HUES48 (cell line): ENCODE measurements around the gene TMEM244.
"Not testable (repeated sequence)": the region's sequence is repeated elsewhere in the genome, so short reads cannot be mapped to it uniquely, and the experiment has no call there.

ENCODE experiments used
- H3K27ac ChIP-seq: one replicate; pipeline ENCODE4 v1.7.0; 2013; ENCODE audit warnings: low read depth, low read length, inconsistent platforms
- H3K27me3 ChIP-seq: 2 replicates; pipeline ENCODE4 v1.6.1; 2013; ENCODE audit warnings: mild to moderate bottlenecking, low read length; ENCODE audit not compliant: control insufficient read depth, insufficient read depth
- H3K36me3 ChIP-seq: 2 replicates; pipeline ENCODE4 v1.6.1; 2013; ENCODE audit warnings: low read length; ENCODE audit not compliant: control insufficient read depth, insufficient read depth
- H3K4me1 ChIP-seq: 2 replicates; pipeline ENCODE4 v1.6.1; 2013; ENCODE audit warnings: mild to moderate bottlenecking, low read length; ENCODE audit not compliant: control insufficient read depth, insufficient read depth
- H3K4me3 ChIP-seq: 2 replicates; pipeline ENCODE4 v1.5.1; 2013; ENCODE audit warnings: mild to moderate bottlenecking, low read depth, low read length
- H3K9ac ChIP-seq: 2 replicates; pipeline ENCODE4 v1.6.1; 2013; ENCODE audit warnings: mild to moderate bottlenecking, low read depth, low read length, moderate library complexity
- H3K9me3 ChIP-seq: 2 replicates; pipeline ENCODE4 v1.6.1; 2013; ENCODE audit warnings: low read length; ENCODE audit not compliant: control insufficient read depth, insufficient read depth

Gene TMEM244

DNA sequence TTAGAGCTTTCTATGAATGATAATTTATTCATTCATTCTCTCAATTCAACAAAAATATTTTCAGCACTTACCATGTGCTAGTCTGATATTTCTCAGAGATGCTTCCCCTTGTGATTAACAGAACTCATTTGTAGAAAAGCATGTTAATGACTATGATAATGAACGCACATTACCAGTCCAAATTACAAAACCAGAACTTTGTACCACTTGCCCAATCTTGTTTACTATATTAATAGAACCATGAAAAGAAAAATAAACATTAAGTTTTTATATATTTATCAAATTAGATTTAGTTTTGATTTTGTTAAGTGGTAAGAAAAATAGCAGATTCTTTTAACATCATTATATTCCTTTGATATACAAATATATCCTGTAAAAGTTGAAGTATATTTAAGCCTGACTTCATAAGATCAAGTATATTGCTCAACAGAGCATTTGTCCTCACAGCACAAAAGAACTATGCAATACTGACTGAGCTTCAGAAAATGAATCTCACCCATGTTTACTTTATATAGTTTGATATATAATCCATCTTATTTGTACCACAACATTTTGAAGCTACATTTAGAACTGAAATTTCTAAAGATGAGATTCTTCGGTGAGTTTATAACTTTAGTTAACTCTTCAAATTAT, 48.9 kb downstream of the TMEM244 start:
- no peaks in the 10 kb centered on the region for H3K27me3 ChIP-seq
- no peak overlapping the region for H3K9ac ChIP-seq
- no peaks in the 10 kb centered on the region for H3K9me3 ChIP-seq
- H3K36me3 ChIP-seq = no peaks in the 10 kb centered on the region
- no peak overlapping the region for H3K4me3 ChIP-seq
- no peak overlapping the region for H3K27ac ChIP-seq
- no peaks in the 10 kb centered on the region for H3K4me1 ChIP-seq

DNA sequence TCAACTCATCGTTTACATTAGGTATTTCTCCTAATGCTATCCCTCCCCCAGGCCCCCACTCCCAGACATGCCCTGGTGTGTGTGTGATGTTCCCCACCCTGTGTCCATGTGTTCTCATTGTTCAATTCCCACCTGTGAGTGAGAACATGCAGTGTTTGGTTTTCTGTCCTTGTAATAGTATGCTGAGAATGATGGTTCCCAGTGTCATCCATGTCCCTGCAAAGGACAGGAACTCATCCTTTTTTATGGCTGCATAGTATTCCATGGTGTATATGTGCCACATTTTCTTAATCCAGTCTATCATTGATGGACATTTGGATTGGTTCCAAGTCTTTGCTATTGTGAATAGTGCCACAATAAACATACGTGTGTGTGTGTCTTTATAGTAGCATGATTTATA, 54.0 kb downstream of the TMEM244 start:
- H3K4me1 ChIP-seq, H3K9me3 ChIP-seq, H3K9ac ChIP-seq, H3K4me3 ChIP-seq, H3K27me3 ChIP-seq, H3K27ac ChIP-seq, H3K36me3 ChIP-seq: not testable (repeated sequence)

DNA sequence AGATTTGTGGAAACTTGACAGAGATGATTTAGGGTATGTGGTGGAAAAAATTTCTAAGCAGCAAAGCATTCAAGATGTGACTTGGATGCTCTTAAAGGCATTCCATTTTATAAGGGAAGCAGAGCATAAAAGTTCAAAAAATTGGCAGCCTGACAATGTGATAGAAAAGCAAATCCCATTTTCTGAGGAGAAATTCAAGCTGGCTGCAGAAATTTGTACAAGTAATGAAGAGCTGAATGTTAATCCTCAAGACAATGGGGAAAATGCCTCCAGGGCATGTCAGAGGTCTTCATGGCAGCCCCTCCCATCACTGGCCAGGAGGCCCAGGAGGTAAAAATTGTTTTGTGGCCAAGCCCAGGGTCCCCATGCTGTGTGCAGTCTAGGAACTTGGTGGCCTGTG, 58.2 kb downstream of the TMEM244 start:
- H3K4me3 ChIP-seq, H3K27ac ChIP-seq: not testable (repeated sequence)

DNA sequence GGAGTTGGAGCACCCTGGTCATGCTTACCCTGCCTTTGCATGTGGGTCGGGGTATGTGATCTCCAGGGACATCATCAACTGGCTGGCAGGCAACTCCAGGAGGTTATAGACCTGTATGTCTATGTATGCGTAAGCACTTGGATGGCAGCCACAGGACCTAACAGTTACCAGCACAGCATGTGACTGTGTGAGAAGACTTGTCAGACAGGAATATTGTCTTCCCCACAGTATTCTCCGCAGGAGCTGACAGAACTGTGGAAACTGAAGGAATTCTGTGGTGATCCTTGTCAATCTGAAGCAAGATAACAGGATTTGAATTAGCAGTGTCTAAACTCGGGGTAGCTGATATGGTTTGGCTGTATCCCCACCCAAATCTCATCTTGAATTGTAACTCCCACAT, 59.2 kb downstream of the TMEM244 start:
- H3K27me3 ChIP-seq = no peaks in the 10 kb centered on the region
- no peaks in the 10 kb centered on the region for H3K36me3 ChIP-seq
- no peaks in the 10 kb centered on the region for H3K4me1 ChIP-seq
- no peak overlapping the region for H3K9ac ChIP-seq
- H3K27ac ChIP-seq = no peak overlapping the region
- H3K9me3 ChIP-seq = 0 out of 2 replicates have a peak, but pooled peaks cover 3% of the 10 kb centered on the region
- no peak overlapping the region for H3K4me3 ChIP-seq

More for the DNA sequence above, 58.2 kb downstream of the TMEM244 start:
- H3K36me3 ChIP-seq, H3K4me1 ChIP-seq, H3K27me3 ChIP-seq, H3K9ac ChIP-seq, H3K9me3 ChIP-seq: not testable (repeated sequence)

DNA sequence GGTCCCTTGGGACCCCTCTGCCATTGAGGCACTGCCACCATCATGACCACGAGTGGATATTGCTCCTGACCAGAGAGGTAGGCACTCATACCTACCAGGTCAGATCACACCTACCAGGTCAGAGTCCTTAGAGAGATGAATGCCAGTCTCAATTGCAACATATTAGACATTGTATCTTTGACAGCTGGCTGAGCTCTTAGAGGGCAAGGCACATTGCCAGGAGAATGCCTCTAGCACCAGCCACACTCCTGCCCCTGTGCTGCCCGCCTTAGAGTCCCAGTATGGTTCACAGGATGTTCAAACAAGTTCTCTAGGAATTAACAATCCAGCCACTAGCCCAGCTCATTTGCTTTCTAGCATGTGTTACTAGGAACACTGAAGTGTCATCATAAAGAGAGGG, 65.9 kb downstream of the TMEM244 start:
- Histone ChIP-seq H3K27me3 (no peaks in the 10 kb centered on the region), H3K4me3 (no peak overlapping the region), H3K27ac (no peak overlapping the region), H3K36me3 (no peaks in the 10 kb centered on the region), H3K4me1 (no peaks in the 10 kb centered on the region), H3K9ac (no peak overlapping the region), H3K9me3 (no peaks in the 10 kb centered on the region)

DNA sequence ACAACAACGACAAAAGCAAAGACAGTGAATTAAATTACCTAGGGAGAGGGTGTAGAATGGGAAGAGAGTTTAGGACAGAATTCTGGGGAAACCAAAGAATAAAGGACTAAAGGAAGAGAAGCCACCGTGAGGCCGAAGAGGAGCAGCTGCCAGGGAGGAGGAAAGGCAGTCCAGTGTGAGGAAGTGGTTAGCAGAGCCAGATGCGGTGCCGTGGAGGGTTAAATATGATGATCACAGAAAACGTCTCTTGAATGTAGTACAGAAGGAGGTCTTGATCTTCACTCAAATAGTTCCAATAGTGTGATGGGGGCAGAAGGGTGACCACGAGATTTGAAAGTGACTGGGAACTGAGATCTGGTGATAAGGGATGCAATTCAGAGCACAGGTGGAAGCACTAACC, 67.7 kb downstream of the TMEM244 start:
- H3K36me3 ChIP-seq = no peaks in the 10 kb centered on the region
- no peaks in the 10 kb centered on the region for H3K27me3 ChIP-seq
- H3K4me3 ChIP-seq = no peak overlapping the region
- H3K27ac ChIP-seq = no peak overlapping the region
- H3K9ac ChIP-seq = no peak overlapping the region
- no peaks in the 10 kb centered on the region for H3K9me3 ChIP-seq
- H3K4me1 ChIP-seq = no peaks in the 10 kb centered on the region

DNA sequence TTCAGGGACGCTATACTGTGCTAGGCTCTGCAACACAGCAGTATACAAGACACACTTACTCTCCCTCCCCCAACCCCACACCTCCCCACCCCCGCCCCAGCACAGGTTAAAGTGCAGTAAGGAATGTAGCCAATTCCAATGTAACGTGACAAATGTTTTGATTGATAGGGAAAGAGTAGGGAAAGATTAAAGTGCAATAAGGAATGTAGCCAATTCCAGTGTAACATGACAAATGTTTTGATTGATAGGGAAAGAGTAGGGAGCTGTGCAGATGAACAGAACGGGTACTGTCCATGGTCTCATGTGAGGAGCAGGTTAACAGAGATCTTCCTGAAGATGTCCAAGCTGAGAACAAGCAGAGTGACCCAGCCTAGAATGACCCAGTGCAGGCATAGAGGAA, 69.1 kb downstream of the TMEM244 start:
- H3K36me3 ChIP-seq = no peaks in the 10 kb centered on the region
- no peak overlapping the region for H3K9ac ChIP-seq
- no peak overlapping the region for H3K27ac ChIP-seq
- no peaks in the 10 kb centered on the region for H3K9me3 ChIP-seq
- no peaks in the 10 kb centered on the region for H3K4me1 ChIP-seq
- H3K4me3 ChIP-seq = no peak overlapping the region
- H3K27me3 ChIP-seq = no peaks in the 10 kb centered on the region

DNA sequence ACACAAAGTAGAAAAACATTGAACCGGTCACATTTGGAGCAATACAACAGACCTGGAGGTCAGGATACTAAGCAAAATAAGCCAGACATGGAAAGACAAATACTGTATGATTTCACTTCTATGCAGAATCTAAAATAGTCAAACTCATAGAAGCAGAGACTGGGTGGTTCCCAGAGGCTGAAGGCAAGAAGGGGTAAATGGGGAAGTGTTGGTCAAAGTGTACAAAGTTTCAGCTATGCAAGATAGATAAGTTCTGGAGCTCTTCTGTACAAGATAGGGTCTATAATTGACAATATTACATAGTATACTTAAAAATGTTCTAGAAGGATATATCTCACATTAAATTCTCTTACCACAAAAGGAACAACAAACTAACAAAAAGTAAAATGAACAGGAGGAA, 70.3 kb downstream of the TMEM244 start:
- no peaks in the 10 kb centered on the region for H3K4me1 ChIP-seq
- H3K4me3 ChIP-seq = no peak overlapping the region
- H3K36me3 ChIP-seq = no peaks in the 10 kb centered on the region
- H3K9me3 ChIP-seq = no peaks in the 10 kb centered on the region
- H3K9ac ChIP-seq = no peak overlapping the region
- H3K27ac ChIP-seq = no peak overlapping the region
- H3K27me3 ChIP-seq = no peaks in the 10 kb centered on the region

DNA sequence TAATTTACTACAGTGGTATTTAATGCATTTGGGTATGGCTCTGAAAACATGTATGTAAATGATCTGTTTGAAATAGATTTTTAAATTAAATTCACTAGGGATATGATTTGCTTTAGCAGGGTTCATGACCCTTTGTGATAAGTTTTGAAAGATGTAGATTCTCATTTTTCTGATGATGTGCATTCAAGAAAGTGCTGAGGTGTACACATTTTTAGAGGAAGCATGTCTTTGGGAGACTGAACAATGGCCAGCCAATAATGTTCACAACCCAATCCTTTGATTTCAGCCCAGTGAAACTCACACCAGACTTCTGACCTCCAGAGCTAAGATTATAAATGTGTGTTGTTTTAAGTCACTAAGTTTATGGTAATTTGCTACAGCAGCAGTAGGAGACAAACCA, 71.1 kb downstream of the TMEM244 start:
- H3K4me1 ChIP-seq = peaks cover 5% of the 10 kb centered on the region; the same call in 1 of the 2 replicates
- H3K36me3 ChIP-seq = no peaks in the 10 kb centered on the region
- no peak overlapping the region for H3K4me3 ChIP-seq
- no peak overlapping the region for H3K9ac ChIP-seq
- no peaks in the 10 kb centered on the region for H3K9me3 ChIP-seq
- H3K27ac ChIP-seq = no peak overlapping the region
- no peaks in the 10 kb centered on the region for H3K27me3 ChIP-seq

DNA sequence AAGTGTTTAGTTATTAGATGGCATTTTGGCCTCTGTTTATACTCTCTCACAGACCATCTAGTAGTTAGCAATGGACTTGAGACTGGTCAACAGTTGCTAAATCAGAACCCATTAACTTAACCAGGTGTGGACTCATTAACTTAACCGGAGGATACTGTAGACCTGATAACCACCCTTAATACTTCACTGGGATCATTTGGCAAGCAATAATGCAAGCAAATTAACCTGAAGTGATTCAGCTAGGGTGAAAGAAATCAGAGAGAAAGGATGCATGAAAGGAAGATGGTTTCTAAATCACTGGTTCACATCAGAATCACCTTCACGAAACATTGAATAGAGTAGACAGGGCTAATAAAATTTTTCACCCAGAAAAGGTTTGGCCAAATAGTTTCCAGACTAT, 73.3 kb downstream of the TMEM244 start:
- no peaks in the 10 kb centered on the region for H3K27me3 ChIP-seq
- no peak overlapping the region for H3K9ac ChIP-seq
- no peaks in the 10 kb centered on the region for H3K9me3 ChIP-seq
- H3K36me3 ChIP-seq = no peaks in the 10 kb centered on the region
- H3K4me3 ChIP-seq = no peak overlapping the region
- H3K27ac ChIP-seq = no peak overlapping the region
- peaks cover 5% of the 10 kb centered on the region; the same call in 1 of the 2 replicates for H3K4me1 ChIP-seq

DNA sequence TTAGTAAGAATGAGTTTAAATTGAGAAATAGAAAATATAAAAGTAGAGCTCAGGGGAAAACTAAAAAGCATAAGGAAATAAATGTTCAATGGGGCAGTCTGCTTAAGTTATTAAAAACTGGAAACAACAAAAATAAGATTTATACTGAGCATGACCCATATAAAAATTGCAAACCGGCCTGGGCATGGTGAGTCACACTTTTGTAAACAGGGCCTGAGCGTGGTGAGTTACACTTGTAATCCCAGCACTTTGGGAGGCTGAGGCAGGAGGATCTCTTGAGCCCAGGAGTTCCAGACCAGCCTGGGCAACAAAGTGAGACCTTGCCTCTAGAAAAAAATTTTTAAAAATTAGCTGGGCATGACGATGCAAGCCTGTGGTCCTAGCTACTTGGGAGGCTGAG, 74.6 kb downstream of the TMEM244 start:
- H3K4me3 ChIP-seq = no peak overlapping the region
- no peak overlapping the region for H3K27ac ChIP-seq
- H3K4me1 ChIP-seq = peaks cover 5% of the 10 kb centered on the region; the same call in 1 of the 2 replicates
- H3K9me3 ChIP-seq = no peaks in the 10 kb centered on the region
- H3K36me3 ChIP-seq = no peaks in the 10 kb centered on the region
- H3K9ac ChIP-seq = no peak overlapping the region
- H3K27me3 ChIP-seq = no peaks in the 10 kb centered on the region

DNA sequence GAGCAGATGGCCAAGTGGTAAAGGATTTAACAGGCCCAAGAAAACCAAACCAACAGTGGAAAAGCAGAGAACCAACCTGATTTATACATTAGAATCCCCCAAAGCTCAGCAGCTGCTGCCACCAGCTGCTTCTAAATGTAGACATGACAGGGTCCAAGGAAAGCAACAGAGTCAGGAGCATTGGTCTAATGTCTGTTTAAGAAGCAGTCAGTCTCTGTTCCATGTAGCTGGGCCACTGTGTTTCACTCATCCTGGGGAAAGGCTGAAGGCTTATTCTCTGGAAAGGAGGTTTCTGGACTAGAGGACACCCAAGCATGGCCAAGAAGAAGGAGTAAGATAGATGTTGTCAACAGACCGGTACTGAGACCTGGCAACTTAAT, 75.4 kb downstream of the TMEM244 start:
- Histone ChIP-seq H3K27me3 (no peaks in the 10 kb centered on the region), H3K4me3 (no peak overlapping the region), H3K4me1 (peaks cover 5% of the 10 kb centered on the region; the same call in 1 of the 2 replicates), H3K9me3 (no peaks in the 10 kb centered on the region), H3K36me3 (no peaks in the 10 kb centered on the region), H3K27ac (no peak overlapping the region), H3K9ac (no peak overlapping the region)
